HEK293 (cell line): ENCODE results near the gene BCKDHA.

ENCODE experiments used
- GLIS2 ChIP-seq: fragments of 450-650 bp; formaldehyde crosslinking; IDR thresholded peaks from 2 replicates; pipeline ENCODE4 v1.5.1; 2016; ENCODE audit warnings: missing biosample characterization, missing genetic modification characterization
- HOXD13 ChIP-seq: sonication (generic); formaldehyde crosslinking; IDR thresholded peaks from 2 replicates; pipeline ENCODE4 v1.8.0; 2022; ENCODE audit warnings: missing genetic modification reagents, borderline replicate concordance
- KLF8 ChIP-seq: fragments of 450-650 bp; formaldehyde crosslinking; IDR thresholded peaks from 2 replicates; pipeline ENCODE4 v1.5.1; 2016; ENCODE audit warnings: missing biosample characterization, missing genetic modification characterization
- MEIS1 ChIP-seq: sonication (generic); formaldehyde crosslinking; IDR thresholded peaks from 2 replicates; pipeline ENCODE4 v1.8.1; 2022; ENCODE audit warnings: missing genetic modification reagents, mild to moderate bottlenecking, borderline replicate concordance
- SCRT1 ChIP-seq: fragments of 450-650 bp; formaldehyde crosslinking; IDR thresholded peaks from 2 replicates; pipeline ENCODE4 v1.5.1; 2016; ENCODE audit warnings: missing biosample characterization, missing genetic modification characterization, borderline replicate concordance
- TRIM28 ChIP-seq: IDR thresholded peaks from 2 replicates; pipeline ENCODE4 v1.6.1; 2011; ENCODE audit warnings: low read length, control low read depth, borderline replicate concordance
- ZNF10 ChIP-seq: fragments of 450-650 bp; formaldehyde crosslinking; IDR thresholded peaks from 2 replicates; pipeline ENCODE4 v1.5.1; 2017; ENCODE audit warnings: missing biosample characterization, missing genetic modification characterization
- ZNF112 ChIP-seq: fragments of 450-650 bp; formaldehyde crosslinking; IDR thresholded peaks from 2 replicates; pipeline ENCODE4 v1.5.0; 2017; ENCODE audit warnings: missing biosample characterization, missing genetic modification characterization
- ZNF140 ChIP-seq: fragments of 450-650 bp; formaldehyde crosslinking; IDR thresholded peaks from 2 replicates; pipeline ENCODE4 v1.5.1; 2016; ENCODE audit warnings: missing biosample characterization, missing genetic modification characterization
- ZNF169 ChIP-seq: fragments of 450-650 bp; formaldehyde crosslinking; IDR thresholded peaks from 2 replicates; pipeline ENCODE4 v1.5.1; 2016; ENCODE audit warnings: missing biosample characterization, missing genetic modification characterization
- ZNF324 ChIP-seq: fragments of 450-650 bp; formaldehyde crosslinking; IDR thresholded peaks from 2 replicates; pipeline ENCODE4 v1.5.1; 2016; ENCODE audit warnings: missing biosample characterization, missing genetic modification characterization
- ZNF341 ChIP-seq: fragments of 450-650 bp; formaldehyde crosslinking; IDR thresholded peaks from 2 replicates; pipeline ENCODE4; 2016; ENCODE audit warnings: low read depth, missing biosample characterization, missing genetic modification characterization
- ZNF521 ChIP-seq: fragments of 450-650 bp; formaldehyde crosslinking; IDR thresholded peaks from 2 replicates; pipeline ENCODE4 v1.5.1; 2017; ENCODE audit warnings: missing biosample characterization, mild to moderate bottlenecking, missing genetic modification characterization
- ZNF623 ChIP-seq: fragments of 450-650 bp; formaldehyde crosslinking; IDR thresholded peaks from 2 replicates; pipeline ENCODE4 v1.5.1; 2016; ENCODE audit warnings: missing biosample characterization, missing genetic modification characterization
- ZNF664 ChIP-seq: fragments of 450-650 bp; formaldehyde crosslinking; IDR thresholded peaks from 2 replicates; pipeline ENCODE4 v1.5.1; 2016; ENCODE audit warnings: missing biosample characterization, missing genetic modification characterization
- ZNF707 ChIP-seq: fragments of 450-650 bp; formaldehyde crosslinking; IDR thresholded peaks from 2 replicates; pipeline ENCODE4 v1.5.1; 2016; ENCODE audit warnings: missing biosample characterization, missing genetic modification characterization
- ZNF837 ChIP-seq: fragments of 450-650 bp; formaldehyde crosslinking; IDR thresholded peaks from 2 replicates; pipeline ENCODE4 v1.5.1; 2016; ENCODE audit warnings: missing biosample characterization, missing genetic modification characterization
- TF ChIP-seq, protein P1 (sequence below): sonication (generic); formaldehyde crosslinking; IDR thresholded peaks from 2 replicates; pipeline ENCODE4 v1.8.1; 2022; ENCODE audit warnings: mild to moderate bottlenecking, moderate library complexity, missing genetic modification reagents
- TF ChIP-seq, protein P2 (sequence below): fragments of 450-650 bp; formaldehyde crosslinking; IDR thresholded peaks from 2 replicates; pipeline ENCODE4 v1.5.1; 2016; ENCODE audit warnings: missing biosample characterization, missing genetic modification characterization, low read depth
- TF ChIP-seq, protein P3 (sequence below): fragments of 450-650 bp; formaldehyde crosslinking; IDR thresholded peaks from 2 replicates; pipeline ENCODE4 v1.5.1; 2016; ENCODE audit warnings: missing biosample characterization, missing genetic modification characterization
- TF ChIP-seq, protein P4 (sequence below): fragments of 450-650 bp; formaldehyde crosslinking; IDR thresholded peaks from 2 replicates; pipeline ENCODE4 v1.5.1; 2016; ENCODE audit warnings: missing biosample characterization, missing genetic modification characterization
- TF ChIP-seq, protein P5 (sequence below): fragments of 450-650 bp; formaldehyde crosslinking; conservative IDR thresholded peaks from 2 replicates; pipeline ENCODE4 v1.5.1; 2016; ENCODE audit warnings: low read depth, missing biosample characterization, missing genetic modification characterization
- TF ChIP-seq, protein P6 (sequence below): fragments of 450-650 bp; formaldehyde crosslinking; IDR thresholded peaks from 2 replicates; pipeline ENCODE4 v1.5.1; 2016; ENCODE audit warnings: missing biosample characterization, missing genetic modification characterization
- TF ChIP-seq, protein P7 (sequence below): fragments of 450-650 bp; formaldehyde crosslinking; IDR thresholded peaks from 2 replicates; pipeline ENCODE4 v1.5.1; 2016; ENCODE audit warnings: missing biosample characterization, missing genetic modification characterization

Gene BCKDHA

DNA sequence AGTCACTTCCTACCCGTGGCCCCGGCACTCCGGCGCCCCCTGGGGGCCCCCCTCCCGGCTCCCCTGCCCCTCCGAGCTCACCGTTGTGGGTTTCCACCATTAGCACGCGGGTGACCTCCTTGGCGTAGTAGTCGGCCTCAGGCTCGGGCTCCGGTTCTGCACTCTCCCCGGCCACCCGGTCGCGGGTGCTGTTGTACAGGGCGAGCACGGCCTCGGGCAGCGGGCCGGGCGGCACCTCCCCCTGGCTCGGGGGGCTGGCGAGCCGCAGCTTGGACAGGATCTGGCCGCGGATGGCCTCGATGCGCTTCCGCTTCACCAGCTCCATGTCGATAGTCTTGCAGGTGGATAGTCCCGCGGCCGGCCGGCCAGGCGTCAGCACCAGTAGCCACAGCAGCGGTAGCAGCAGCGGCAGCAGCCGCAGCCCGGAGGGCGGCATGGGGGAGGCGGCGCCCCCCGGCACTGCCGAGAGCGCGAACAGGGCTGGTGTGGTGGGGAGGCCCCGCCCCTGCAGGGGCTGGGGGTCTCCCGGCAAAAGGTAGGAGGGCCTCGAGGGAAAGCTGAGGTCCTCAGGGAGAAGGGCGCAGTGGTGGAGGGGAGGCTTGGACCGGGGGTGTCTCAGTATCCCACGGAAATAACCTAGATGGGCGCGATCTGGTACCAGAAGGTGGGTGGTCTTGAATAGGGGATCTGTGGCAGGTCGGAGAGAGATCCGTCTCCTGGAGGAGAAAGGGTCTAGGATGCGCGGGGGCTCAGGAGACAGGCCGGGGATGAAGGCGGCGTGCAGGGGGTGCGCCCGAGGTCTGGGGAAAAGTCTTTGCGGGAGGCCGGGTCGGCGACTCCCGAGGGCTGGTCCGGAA is 44.8 kb upstream of the BCKDHA start (continued):
- TF ChIP-seq, protein P1, sequence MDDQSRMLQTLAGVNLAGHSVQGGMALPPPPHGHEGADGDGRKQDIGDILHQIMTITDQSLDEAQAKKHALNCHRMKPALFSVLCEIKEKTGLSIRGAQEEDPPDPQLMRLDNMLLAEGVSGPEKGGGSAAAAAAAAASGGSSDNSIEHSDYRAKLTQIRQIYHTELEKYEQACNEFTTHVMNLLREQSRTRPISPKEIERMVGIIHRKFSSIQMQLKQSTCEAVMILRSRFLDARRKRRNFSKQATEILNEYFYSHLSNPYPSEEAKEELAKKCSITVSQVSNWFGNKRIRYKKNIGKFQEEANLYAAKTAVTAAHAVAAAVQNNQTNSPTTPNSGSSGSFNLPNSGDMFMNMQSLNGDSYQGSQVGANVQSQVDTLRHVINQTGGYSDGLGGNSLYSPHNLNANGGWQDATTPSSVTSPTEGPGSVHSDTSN = no peak; the same call in 1 of the 2 replicates
- TF ChIP-seq HOXD13 = no peak
- TF ChIP-seq ZNF341 (tag by site-specific recombination) = peak; percentile 83
- no peak for TF ChIP-seq ZNF324
- no peak for TF ChIP-seq ZNF10 (tag by site-specific recombination)
- TF ChIP-seq, protein P2, sequence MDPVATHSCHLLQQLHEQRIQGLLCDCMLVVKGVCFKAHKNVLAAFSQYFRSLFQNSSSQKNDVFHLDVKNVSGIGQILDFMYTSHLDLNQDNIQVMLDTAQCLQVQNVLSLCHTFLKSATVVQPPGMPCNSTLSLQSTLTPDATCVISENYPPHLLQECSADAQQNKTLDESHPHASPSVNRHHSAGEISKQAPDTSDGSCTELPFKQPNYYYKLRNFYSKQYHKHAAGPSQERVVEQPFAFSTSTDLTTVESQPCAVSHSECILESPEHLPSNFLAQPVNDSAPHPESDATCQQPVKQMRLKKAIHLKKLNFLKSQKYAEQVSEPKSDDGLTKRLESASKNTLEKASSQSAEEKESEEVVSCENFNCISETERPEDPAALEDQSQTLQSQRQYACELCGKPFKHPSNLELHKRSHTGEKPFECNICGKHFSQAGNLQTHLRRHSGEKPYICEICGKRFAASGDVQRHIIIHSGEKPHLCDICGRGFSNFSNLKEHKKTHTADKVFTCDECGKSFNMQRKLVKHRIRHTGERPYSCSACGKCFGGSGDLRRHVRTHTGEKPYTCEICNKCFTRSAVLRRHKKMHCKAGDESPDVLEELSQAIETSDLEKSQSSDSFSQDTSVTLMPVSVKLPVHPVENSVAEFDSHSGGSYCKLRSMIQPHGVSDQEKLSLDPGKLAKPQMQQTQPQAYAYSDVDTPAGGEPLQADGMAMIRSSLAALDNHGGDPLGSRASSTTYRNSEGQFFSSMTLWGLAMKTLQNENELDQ (tag by site-specific recombination) = no peak
- TF ChIP-seq ZNF623 = no peak; the same call in 1 of the 2 replicates
- TF ChIP-seq ZNF707 (tag by site-specific recombination) = peak; percentile 88
- TF ChIP-seq, protein P3, sequence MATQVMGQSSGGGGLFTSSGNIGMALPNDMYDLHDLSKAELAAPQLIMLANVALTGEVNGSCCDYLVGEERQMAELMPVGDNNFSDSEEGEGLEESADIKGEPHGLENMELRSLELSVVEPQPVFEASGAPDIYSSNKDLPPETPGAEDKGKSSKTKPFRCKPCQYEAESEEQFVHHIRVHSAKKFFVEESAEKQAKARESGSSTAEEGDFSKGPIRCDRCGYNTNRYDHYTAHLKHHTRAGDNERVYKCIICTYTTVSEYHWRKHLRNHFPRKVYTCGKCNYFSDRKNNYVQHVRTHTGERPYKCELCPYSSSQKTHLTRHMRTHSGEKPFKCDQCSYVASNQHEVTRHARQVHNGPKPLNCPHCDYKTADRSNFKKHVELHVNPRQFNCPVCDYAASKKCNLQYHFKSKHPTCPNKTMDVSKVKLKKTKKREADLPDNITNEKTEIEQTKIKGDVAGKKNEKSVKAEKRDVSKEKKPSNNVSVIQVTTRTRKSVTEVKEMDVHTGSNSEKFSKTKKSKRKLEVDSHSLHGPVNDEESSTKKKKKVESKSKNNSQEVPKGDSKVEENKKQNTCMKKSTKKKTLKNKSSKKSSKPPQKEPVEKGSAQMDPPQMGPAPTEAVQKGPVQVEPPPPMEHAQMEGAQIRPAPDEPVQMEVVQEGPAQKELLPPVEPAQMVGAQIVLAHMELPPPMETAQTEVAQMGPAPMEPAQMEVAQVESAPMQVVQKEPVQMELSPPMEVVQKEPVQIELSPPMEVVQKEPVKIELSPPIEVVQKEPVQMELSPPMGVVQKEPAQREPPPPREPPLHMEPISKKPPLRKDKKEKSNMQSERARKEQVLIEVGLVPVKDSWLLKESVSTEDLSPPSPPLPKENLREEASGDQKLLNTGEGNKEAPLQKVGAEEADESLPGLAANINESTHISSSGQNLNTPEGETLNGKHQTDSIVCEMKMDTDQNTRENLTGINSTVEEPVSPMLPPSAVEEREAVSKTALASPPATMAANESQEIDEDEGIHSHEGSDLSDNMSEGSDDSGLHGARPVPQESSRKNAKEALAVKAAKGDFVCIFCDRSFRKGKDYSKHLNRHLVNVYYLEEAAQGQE (tag by site-specific recombination) = no peak
- peak; percentile 92 for TF ChIP-seq GLIS2 (tag by site-specific recombination)
- TF ChIP-seq, protein P4, sequence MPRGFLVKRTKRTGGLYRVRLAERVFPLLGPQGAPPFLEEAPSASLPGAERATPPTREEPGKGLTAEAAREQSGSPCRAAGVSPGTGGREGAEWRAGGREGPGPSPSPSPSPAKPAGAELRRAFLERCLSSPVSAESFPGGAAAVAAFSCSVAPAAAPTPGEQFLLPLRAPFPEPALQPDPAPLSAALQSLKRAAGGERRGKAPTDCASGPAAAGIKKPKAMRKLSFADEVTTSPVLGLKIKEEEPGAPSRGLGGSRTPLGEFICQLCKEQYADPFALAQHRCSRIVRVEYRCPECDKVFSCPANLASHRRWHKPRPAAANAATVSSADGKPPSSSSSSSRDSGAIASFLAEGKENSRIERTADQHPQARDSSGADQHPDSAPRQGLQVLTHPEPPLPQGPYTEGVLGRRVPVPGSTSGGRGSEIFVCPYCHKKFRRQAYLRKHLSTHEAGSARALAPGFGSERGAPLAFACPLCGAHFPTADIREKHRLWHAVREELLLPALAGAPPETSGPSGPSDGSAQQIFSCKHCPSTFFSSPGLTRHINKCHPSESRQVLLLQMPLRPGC (tag by site-specific recombination) = no peak
- TF ChIP-seq ZNF140 = no peak
- no peak for TF ChIP-seq ZNF521 (tag by site-specific recombination)
- no peak for TF ChIP-seq ZNF112 (tag by site-specific recombination)
- TF ChIP-seq, protein P5, sequence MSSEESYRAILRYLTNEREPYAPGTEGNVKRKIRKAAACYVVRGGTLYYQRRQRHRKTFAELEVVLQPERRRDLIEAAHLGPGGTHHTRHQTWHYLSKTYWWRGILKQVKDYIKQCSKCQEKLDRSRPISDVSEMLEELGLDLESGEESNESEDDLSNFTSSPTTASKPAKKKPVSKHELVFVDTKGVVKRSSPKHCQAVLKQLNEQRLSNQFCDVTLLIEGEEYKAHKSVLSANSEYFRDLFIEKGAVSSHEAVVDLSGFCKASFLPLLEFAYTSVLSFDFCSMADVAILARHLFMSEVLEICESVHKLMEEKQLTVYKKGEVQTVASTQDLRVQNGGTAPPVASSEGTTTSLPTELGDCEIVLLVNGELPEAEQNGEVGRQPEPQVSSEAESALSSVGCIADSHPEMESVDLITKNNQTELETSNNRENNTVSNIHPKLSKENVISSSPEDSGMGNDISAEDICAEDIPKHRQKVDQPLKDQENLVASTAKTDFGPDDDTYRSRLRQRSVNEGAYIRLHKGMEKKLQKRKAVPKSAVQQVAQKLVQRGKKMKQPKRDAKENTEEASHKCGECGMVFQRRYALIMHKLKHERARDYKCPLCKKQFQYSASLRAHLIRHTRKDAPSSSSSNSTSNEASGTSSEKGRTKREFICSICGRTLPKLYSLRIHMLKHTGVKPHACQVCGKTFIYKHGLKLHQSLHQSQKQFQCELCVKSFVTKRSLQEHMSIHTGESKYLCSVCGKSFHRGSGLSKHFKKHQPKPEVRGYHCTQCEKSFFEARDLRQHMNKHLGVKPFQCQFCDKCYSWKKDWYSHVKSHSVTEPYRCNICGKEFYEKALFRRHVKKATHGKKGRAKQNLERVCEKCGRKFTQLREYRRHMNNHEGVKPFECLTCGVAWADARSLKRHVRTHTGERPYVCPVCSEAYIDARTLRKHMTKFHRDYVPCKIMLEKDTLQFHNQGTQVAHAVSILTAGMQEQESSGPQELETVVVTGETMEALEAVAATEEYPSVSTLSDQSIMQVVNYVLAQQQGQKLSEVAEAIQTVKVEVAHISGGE (tag by site-specific recombination) = 0 out of 2 replicates have a peak, but pooled peaks have one; percentile 28
- TF ChIP-seq ZNF169 (tag by site-specific recombination) = no peak
- no peak for TF ChIP-seq TRIM28
- TF ChIP-seq KLF8 (tag by site-specific recombination) = no peak; the same call in 1 of the 2 replicates
- TF ChIP-seq MEIS1 (CRISPR knock-in tag) = no peak
- TF ChIP-seq, protein P6, sequence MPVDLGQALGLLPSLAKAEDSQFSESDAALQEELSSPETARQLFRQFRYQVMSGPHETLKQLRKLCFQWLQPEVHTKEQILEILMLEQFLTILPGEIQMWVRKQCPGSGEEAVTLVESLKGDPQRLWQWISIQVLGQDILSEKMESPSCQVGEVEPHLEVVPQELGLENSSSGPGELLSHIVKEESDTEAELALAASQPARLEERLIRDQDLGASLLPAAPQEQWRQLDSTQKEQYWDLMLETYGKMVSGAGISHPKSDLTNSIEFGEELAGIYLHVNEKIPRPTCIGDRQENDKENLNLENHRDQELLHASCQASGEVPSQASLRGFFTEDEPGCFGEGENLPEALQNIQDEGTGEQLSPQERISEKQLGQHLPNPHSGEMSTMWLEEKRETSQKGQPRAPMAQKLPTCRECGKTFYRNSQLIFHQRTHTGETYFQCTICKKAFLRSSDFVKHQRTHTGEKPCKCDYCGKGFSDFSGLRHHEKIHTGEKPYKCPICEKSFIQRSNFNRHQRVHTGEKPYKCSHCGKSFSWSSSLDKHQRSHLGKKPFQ (tag by site-specific recombination) = no peak
- no peak for TF ChIP-seq ZNF837 (tag by site-specific recombination)
- TF ChIP-seq, protein P7, sequence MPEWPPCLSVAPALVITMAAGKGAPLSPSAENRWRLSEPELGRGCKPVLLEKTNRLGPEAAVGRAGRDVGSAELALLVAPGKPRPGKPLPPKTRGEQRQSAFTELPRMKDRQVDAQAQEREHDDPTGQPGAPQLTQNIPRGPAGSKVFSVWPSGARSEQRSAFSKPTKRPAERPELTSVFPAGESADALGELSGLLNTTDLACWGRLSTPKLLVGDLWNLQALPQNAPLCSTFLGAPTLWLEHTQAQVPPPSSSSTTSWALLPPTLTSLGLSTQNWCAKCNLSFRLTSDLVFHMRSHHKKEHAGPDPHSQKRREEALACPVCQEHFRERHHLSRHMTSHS (tag by site-specific recombination) = no peak
- no peak for TF ChIP-seq SCRT1 (tag by site-specific recombination)
- TF ChIP-seq ZNF664 (tag by site-specific recombination) = no peak
